MCF 10A (cell line): ENCODE data around the gene SMYD2. TPM values are rescaled to one million over a fixed set of nuclear protein-coding genes. Genes with fewer than 3 reads are reported as not detected.
A peak's percentile ranks its signal among the peaks of the same experiment; 100 is the strongest.

Experiments used
- BruUV-seq: library from RNA; stranded (reverse); fragments of 400-500 nt; replicated peaks from 2 replicates; lab custom pipeline; 2021; lab: Mats Ljungman, UMichigan
- CTCF ChIA-PET: fragments of 300-600 bp; sonication (Branson Sonifier 250); formaldehyde crosslinking; extraction: SDS; loops from one replicate; lab custom pipeline; 2021; ENCODE audit warnings: antibody characterized with exemption, inconsistent platforms; lab: Yijun Ruan, JAX
- POLR2A ChIA-PET: fragments of 300-600, 350-650 bp; sonication (Branson Sonifier 250); formaldehyde crosslinking; extraction: SDS; loops from one replicate; lab custom pipeline; 2020; ENCODE audit warnings: antibody characterized with exemption, inconsistent platforms; lab: Yijun Ruan, JAX
- DNase-seq: peaks from one replicate; pipeline ENCODE4 v3.0.0-alpha.2; 2018; ENCODE audit not compliant: unreplicated experiment
- H3K27ac Mint-ChIP-seq: one replicate; pipeline ENCODE4 v1.8.0; 2022; ENCODE audit warnings: mild to moderate bottlenecking, low read depth, mixed read lengths; ENCODE audit not compliant: unreplicated experiment
- H3K27me3 Mint-ChIP-seq: one replicate; pipeline ENCODE4 v1.8.0; 2022; ENCODE audit warnings: mixed read lengths; ENCODE audit not compliant: insufficient read depth, unreplicated experiment
- H3K36me3 Mint-ChIP-seq: one replicate; pipeline ENCODE4 v1.8.0; 2022; ENCODE audit warnings: mild to moderate bottlenecking, moderate library complexity, mixed read lengths; ENCODE audit not compliant: insufficient read depth, unreplicated experiment
- H3K4me1 Mint-ChIP-seq: one replicate; pipeline ENCODE4 v1.8.0; 2022; ENCODE audit warnings: mixed read lengths; ENCODE audit not compliant: insufficient read depth, unreplicated experiment
- H3K4me3 Mint-ChIP-seq: one replicate; pipeline ENCODE4 v1.8.0; 2022; ENCODE audit warnings: mild to moderate bottlenecking, moderate library complexity, mixed read lengths; ENCODE audit not compliant: unreplicated experiment
- H3K9me3 Mint-ChIP-seq: one replicate; pipeline ENCODE4 v1.8.0; 2022; ENCODE audit warnings: mixed read lengths; ENCODE audit not compliant: unreplicated experiment
- intact Hi-C: fragments of 100-400 bp; cut with micrococcal nuclease; formaldehyde crosslinking; loops from 2 replicates; pipeline ENCODE4 v1.14.1; 2022
- total RNA-seq: library from RNA; stranded (reverse); gene quantifications from 2 replicates; pipeline ENCODE4 v1.2.3, GENCODE V29; 2022
- TF ChIP-seq, protein P1 (sequence below): fragments of 200-600 bp; IDR thresholded peaks from one replicate; pipeline ENCODE4 v1.8.0; 2022; ENCODE audit warnings: antibody characterized with exemption, mild to moderate bottlenecking; ENCODE audit not compliant: unreplicated experiment

Gene SMYD2
- total RNA-seq, 1 experiment from 2014 or later: 75.1 TPM

DNA sequence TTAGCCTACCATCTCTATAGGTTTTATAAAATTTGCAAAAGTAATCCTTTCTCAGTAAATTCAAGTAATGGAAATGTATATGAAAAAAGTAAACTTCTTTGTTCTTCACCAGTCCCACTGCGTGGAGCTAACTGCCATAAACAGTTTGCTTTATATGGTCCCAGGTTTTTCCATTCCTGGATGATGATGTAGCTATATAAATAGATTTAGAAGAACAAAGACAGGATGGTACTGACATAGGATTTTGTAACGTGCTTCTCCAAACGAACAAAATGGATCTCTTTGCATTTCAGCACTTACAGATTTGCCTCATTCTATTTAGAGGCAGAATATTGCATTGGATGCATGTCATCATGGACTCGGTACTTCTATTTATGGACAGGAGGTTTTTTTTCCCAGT is 57.3 kb downstream of the SMYD2 start:
- no peaks in the 10 kb centered on the region for H3K4me1 Mint-ChIP-seq
- no peak for DNase-seq
- no peak overlapping the region for H3K4me3 Mint-ChIP-seq
- no peak overlapping the region for H3K27ac Mint-ChIP-seq
- no peaks in the 10 kb centered on the region for H3K9me3 Mint-ChIP-seq
- BruUV-seq: no TSS peak
- POLR2A ChIA-PET: interaction anchor here (0.6 to 1.6 kb wide), 4 partner anchors 109 to 289 kb away, joined by 3 to 4 read pairs (median 4); no protein-coding TSS in a partner anchor
- CTCF ChIA-PET: interaction anchor here (0.6 to 20.4 kb wide), 13 partner anchors 9 to 378 kb away, joined by 3 to 958 read pairs (median 5); no protein-coding TSS in a partner anchor
- H3K36me3 Mint-ChIP-seq: peaks cover 50% of the 10 kb centered on the region
- intact Hi-C loops: no loop called here
- no peaks in the 10 kb centered on the region for H3K27me3 Mint-ChIP-seq
- TF ChIP-seq, protein P1, sequence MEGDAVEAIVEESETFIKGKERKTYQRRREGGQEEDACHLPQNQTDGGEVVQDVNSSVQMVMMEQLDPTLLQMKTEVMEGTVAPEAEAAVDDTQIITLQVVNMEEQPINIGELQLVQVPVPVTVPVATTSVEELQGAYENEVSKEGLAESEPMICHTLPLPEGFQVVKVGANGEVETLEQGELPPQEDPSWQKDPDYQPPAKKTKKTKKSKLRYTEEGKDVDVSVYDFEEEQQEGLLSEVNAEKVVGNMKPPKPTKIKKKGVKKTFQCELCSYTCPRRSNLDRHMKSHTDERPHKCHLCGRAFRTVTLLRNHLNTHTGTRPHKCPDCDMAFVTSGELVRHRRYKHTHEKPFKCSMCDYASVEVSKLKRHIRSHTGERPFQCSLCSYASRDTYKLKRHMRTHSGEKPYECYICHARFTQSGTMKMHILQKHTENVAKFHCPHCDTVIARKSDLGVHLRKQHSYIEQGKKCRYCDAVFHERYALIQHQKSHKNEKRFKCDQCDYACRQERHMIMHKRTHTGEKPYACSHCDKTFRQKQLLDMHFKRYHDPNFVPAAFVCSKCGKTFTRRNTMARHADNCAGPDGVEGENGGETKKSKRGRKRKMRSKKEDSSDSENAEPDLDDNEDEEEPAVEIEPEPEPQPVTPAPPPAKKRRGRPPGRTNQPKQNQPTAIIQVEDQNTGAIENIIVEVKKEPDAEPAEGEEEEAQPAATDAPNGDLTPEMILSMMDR: no peak

DNA sequence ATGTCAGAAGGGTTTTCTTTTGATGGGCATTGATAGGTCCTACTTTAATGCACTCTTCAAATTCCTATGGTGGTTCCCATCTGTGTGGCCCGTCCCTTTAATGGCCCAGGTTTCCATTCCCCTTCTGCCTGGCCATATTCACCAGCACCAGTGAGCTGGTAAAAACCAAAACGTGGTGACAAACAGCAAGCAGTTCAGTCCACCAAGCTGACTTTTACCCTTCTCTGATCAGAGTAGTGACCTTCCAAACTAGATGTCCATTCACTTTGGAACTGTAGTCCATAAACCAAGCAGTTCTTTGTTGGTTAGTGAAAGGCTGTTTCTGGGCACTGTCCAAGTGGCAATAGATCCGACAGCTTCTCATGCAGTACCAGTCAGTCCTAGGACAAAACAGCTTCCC is 60.5 kb downstream of the SMYD2 start:
- no peak overlapping the region for H3K27ac Mint-ChIP-seq
- CTCF ChIA-PET: interaction anchor here (0.6 to 20.4 kb wide), 10 partner anchors 13 to 297 kb away, joined by 3 to 958 read pairs (median 5); no protein-coding TSS in a partner anchor
- H3K36me3 Mint-ChIP-seq: peaks cover 65% of the 10 kb centered on the region
- H3K27me3 Mint-ChIP-seq: no peaks in the 10 kb centered on the region
- POLR2A ChIA-PET: interaction anchor here (0.6 to 2.6 kb wide), 5 partner anchors 9 to 261 kb away, joined by 3 to 12 read pairs (median 5); partner anchors contain the start of gene PTPN14
- intact Hi-C loops: no loop called here
- TF ChIP-seq, protein P1: no peak
- H3K9me3 Mint-ChIP-seq: peaks cover 10% of the 10 kb centered on the region
- H3K4me3 Mint-ChIP-seq: no peak overlapping the region
- H3K4me1 Mint-ChIP-seq: no peaks in the 10 kb centered on the region
- BruUV-seq: no TSS peak
- no peak for DNase-seq

DNA sequence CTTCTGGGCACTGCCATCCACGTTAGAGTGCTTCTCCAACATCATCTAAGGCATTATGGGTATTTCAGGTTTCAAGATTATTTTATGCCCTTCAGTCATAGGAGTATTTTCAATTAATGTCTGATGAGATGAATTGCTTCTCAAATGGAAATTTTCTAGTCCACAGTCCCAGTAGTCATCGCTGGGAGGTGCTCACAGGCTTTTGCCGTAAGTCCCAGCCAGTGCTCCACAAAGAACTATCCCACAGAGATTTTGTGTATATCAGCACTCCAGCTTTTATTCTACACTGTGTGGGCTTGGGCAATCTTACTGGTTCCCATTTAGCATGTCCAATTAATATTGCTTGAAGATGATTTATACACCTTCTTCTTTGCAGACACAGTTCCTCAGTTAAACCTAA is 61.0 kb downstream of the SMYD2 start:
- H3K36me3 Mint-ChIP-seq: peaks cover 64% of the 10 kb centered on the region
- ChIA-PET POLR2A (interaction anchor here (0.6 to 2.6 kb wide), 5 partner anchors 9 to 260 kb away, joined by 3 to 12 read pairs (median 5); no protein-coding TSS in a partner anchor), CTCF (interaction anchor here (0.6 to 20.4 kb wide), 12 partner anchors 12 to 296 kb away, joined by 3 to 958 read pairs (median 4); no protein-coding TSS in a partner anchor)
- intact Hi-C loops: no loop called here
- H3K27ac Mint-ChIP-seq: no peak overlapping the region
- no peak for DNase-seq
- no peak overlapping the region for H3K4me3 Mint-ChIP-seq
- no TSS peak for BruUV-seq
- peaks cover 10% of the 10 kb centered on the region for H3K9me3 Mint-ChIP-seq
- no peaks in the 10 kb centered on the region for H3K27me3 Mint-ChIP-seq
- TF ChIP-seq, protein P1: no peak
- no peaks in the 10 kb centered on the region for H3K4me1 Mint-ChIP-seq

DNA sequence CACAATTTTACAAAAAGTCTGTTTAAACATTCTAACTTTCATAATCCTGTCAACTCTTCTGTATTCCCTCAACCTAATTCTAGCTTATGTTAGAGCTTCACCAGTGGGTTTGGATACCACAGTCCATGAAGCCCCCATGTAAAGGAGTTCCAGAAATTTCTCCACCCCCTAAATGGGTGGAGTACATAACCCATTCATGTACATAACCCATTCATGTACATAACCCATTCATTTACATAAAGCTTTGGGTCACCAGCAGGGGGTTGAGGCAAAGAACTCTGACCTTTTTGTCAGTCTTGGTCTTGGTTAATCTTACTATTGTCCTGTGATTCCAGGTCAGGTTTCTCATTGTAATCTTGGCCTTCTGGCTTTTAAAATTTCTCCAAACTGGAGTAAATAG is 61.6 kb downstream of the SMYD2 start:
- CTCF ChIA-PET: interaction anchor here (0.6 to 20.4 kb wide), 9 partner anchors 12 to 282 kb away, joined by 3 to 958 read pairs (median 7); no protein-coding TSS in a partner anchor
- H3K4me1 Mint-ChIP-seq: no peaks in the 10 kb centered on the region
- peaks cover 64% of the 10 kb centered on the region for H3K36me3 Mint-ChIP-seq
- TF ChIP-seq, protein P1: peak; percentile 7
- H3K27me3 Mint-ChIP-seq: no peaks in the 10 kb centered on the region
- DNase-seq: no peak
- H3K4me3 Mint-ChIP-seq: no peak overlapping the region
- POLR2A ChIA-PET: interaction anchor here (1.5 to 2.6 kb wide), 2 partner anchors 239 to 243 kb away, joined by 6 to 12 read pairs; no protein-coding TSS in a partner anchor
- BruUV-seq: no TSS peak
- intact Hi-C loops: no loop called here
- peaks cover 10% of the 10 kb centered on the region for H3K9me3 Mint-ChIP-seq
- H3K27ac Mint-ChIP-seq: no peak overlapping the region
